Stimulated activated naive CD4-positive, alpha-beta T cell treated with Interleukin-2 at 50 U/mL for 16 hours (primary cell): ENCODE measurements around the gene RASGRF2.
"Not testable (repeated sequence)": the region's sequence is repeated elsewhere in the genome, so short reads cannot be mapped to it uniquely, and the experiment has no call there.

Source experiments
- DNase-seq: peaks from one replicate; lab custom pipeline; 2025; lab: John Stamatoyannopoulos, UW

Gene RASGRF2

GRCh38 chr5:81021486-81021885 lies 61.3 kb downstream of the RASGRF2 start:
- DNase-seq = no peak

GRCh38 chr5:81021951-81022687 lies 62.0 kb downstream of the RASGRF2 start:
- no peak for DNase-seq

GRCh38 chr5:81022688-81023084 lies 62.5 kb downstream of the RASGRF2 start:
- no peak for DNase-seq

- no peak for DNase-seq
These were observed 63.3 kb downstream of the RASGRF2 start for GRCh38 chr5:81023261-81023970.

- DNase-seq = no peak
These were observed 67.4 kb downstream of the RASGRF2 start for GRCh38 chr5:81027481-81028058.

GRCh38 chr5:81028888-81029287 lies 68.7 kb downstream of the RASGRF2 start:
- DNase-seq = not testable (repeated sequence)

- not testable (repeated sequence) for DNase-seq
These were observed 69.6 kb downstream of the RASGRF2 start for GRCh38 chr5:81029736-81030135.

- not testable (repeated sequence) for DNase-seq
These were observed 70.3 kb downstream of the RASGRF2 start for GRCh38 chr5:81030236-81031034.

GRCh38 chr5:81035522-81035921 lies 75.4 kb downstream of the RASGRF2 start:
- no peak for DNase-seq

- DNase-seq = no peak
These were observed 78.3 kb downstream of the RASGRF2 start for GRCh38 chr5:81038495-81038894.

GRCh38 chr5:81044868-81045267 lies 84.7 kb downstream of the RASGRF2 start:
- no peak for DNase-seq

- no peak for DNase-seq
These were observed 85.2 kb downstream of the RASGRF2 start for GRCh38 chr5:81045389-81045807.

GRCh38 chr5:81046041-81046440 lies 85.9 kb downstream of the RASGRF2 start:
- DNase-seq = no peak

- no peak for DNase-seq
These were observed 92.2 kb downstream of the RASGRF2 start for GRCh38 chr5:81052325-81052724.

GRCh38 chr5:81053282-81053681 lies 93.1 kb downstream of the RASGRF2 start:
- DNase-seq = not testable (repeated sequence)

- DNase-seq = no peak
These were observed 98.0 kb downstream of the RASGRF2 start for GRCh38 chr5:81058121-81058520.

GRCh38 chr5:81065492-81065891 lies 105.3 kb downstream of the RASGRF2 start:
- no peak for DNase-seq

- DNase-seq = no peak
These were observed 105.9 kb downstream of the RASGRF2 start for GRCh38 chr5:81066102-81066501.

- no peak for DNase-seq
These were observed 107.2 kb downstream of the RASGRF2 start for GRCh38 chr5:81067406-81067805.

GRCh38 chr5:81068063-81068462 lies 107.9 kb downstream of the RASGRF2 start:
- DNase-seq = no peak

GRCh38 chr5:81068635-81069034 lies 108.5 kb downstream of the RASGRF2 start:
- DNase-seq = no peak

GRCh38 chr5:81069990-81070389 lies 109.8 kb downstream of the RASGRF2 start:
- no peak for DNase-seq
